WERI-Rb-1 (cell line): ENCODE results near the gene ZNF618.

ENCODE experiments used
- DNase-seq: peaks from one replicate; pipeline ENCODE4 v3.0.0-alpha.2; 2020
- H3K27ac ChIP-seq: fragments of 250-450 bp; sonication (Bioruptor Pico); 2 replicates; pipeline ENCODE4 v1.5.1; 2020; ENCODE audit warnings: mild to moderate bottlenecking, moderate library complexity
- H3K27me3 ChIP-seq: fragments of 250-450 bp; sonication (Bioruptor Pico); 2 replicates; pipeline ENCODE4 v1.5.1; 2021; ENCODE audit warnings: mild to moderate bottlenecking, low read depth, moderate library complexity; ENCODE audit not compliant: insufficient read depth, severe bottlenecking
- H3K36me3 ChIP-seq: fragments of 250-450 bp; sonication (Bioruptor Pico); 2 replicates; pipeline ENCODE4 v1.5.1; 2020; ENCODE audit warnings: mild to moderate bottlenecking, moderate library complexity
- H3K4me3 ChIP-seq: 2 replicates; pipeline ENCODE4 v1.5.1; 2011; ENCODE audit warnings: low read depth, mild to moderate bottlenecking, control low read depth, low read length
- H3K9me3 ChIP-seq: fragments of 250-450 bp; sonication (Bioruptor Pico); 2 replicates; pipeline ENCODE4 v1.5.1; 2021; ENCODE audit warnings: mild to moderate bottlenecking, moderate library complexity; ENCODE audit not compliant: severe bottlenecking
- CTCF ChIP-seq: IDR thresholded peaks from 2 replicates; pipeline ENCODE4 v1.5.1; 2011; ENCODE audit warnings: low read depth, mild to moderate bottlenecking, control low read depth, inconsistent platforms, low read length

The ZNF618 gene

GRCh38 chr9:114056527-114056926, 180.4 kb downstream of the ZNF618 start:
- no peak overlapping the region for H3K27ac ChIP-seq
- H3K9me3 ChIP-seq: no peaks in the 10 kb centered on the region
- H3K4me3 ChIP-seq: no peak overlapping the region
- no peak for DNase-seq
- TF ChIP-seq CTCF: no peak
- no peaks in the 10 kb centered on the region for H3K27me3 ChIP-seq
- H3K36me3 ChIP-seq: no peaks in the 10 kb centered on the region

- Histone ChIP-seq H3K27me3 (no peaks in the 10 kb centered on the region), H3K27ac (no peak overlapping the region), H3K9me3 (no peaks in the 10 kb centered on the region), H3K4me3 (no peak overlapping the region), H3K36me3 (no peaks in the 10 kb centered on the region)
- TF ChIP-seq CTCF: no peak
- no peak for DNase-seq
Measured at GRCh38 chr9:114057161-114057885, 181.2 kb downstream of the ZNF618 start.

GRCh38 chr9:114058688-114059046, 182.6 kb downstream of the ZNF618 start:
- Histone ChIP-seq H3K9me3 (peaks cover 2% of the 10 kb centered on the region), H3K4me3 (no peak overlapping the region), H3K27me3 (no peaks in the 10 kb centered on the region), H3K36me3 (no peaks in the 10 kb centered on the region), H3K27ac (no peak overlapping the region)
- no peak for TF ChIP-seq CTCF
- no peak for DNase-seq

GRCh38 chr9:114059047-114059803, 183.1 kb downstream of the ZNF618 start:
- DNase-seq: no peak
- Histone ChIP-seq H3K27me3 (no peaks in the 10 kb centered on the region), H3K4me3 (no peak overlapping the region), H3K27ac (no peak overlapping the region), H3K9me3 (peaks cover 6% of the 10 kb centered on the region), H3K36me3 (no peaks in the 10 kb centered on the region)
- no peak for TF ChIP-seq CTCF

GRCh38 chr9:114060070-114060469, 184.0 kb downstream of the ZNF618 start:
- H3K4me3 ChIP-seq: no peak overlapping the region
- no peaks in the 10 kb centered on the region for H3K36me3 ChIP-seq
- H3K27me3 ChIP-seq: no peaks in the 10 kb centered on the region
- no peak for TF ChIP-seq CTCF
- H3K9me3 ChIP-seq: peaks cover 6% of the 10 kb centered on the region
- no peak for DNase-seq
- H3K27ac ChIP-seq: no peak overlapping the region
